OCI-LY1 (cell line): ENCODE results near the gene ADGRL2.

Experiments used
- CTCF ChIP-seq: fragments of 200-600 bp; sonication (generic), shearing (Covaris generic); IDR thresholded peaks from 2 replicates; pipeline ENCODE4 v1.5.1; 2017; ENCODE audit warnings: mild to moderate bottlenecking, antibody characterized with exemption, low read length, moderate library complexity, mixed read lengths
- EZH2 ChIP-seq: fragments of 200-600 bp; sonication (generic), shearing (Covaris generic); IDR thresholded peaks from 2 replicates; pipeline ENCODE4 v1.8.0; 2017; ENCODE audit warnings: borderline replicate concordance, mixed run types, mild to moderate bottlenecking, antibody characterized with exemption, low read length, moderate library complexity, mixed read lengths

- TF ChIP-seq CTCF: no peak
- TF ChIP-seq EZH2: no peak
Measured at GRCh38 chr1:81844477-81844876, 43.7 kb downstream of the ADGRL2 start.
